Ovary (tissue), 9 donors: ENCODE data around the gene MRLN. TPM values are rescaled to one million over a fixed set of nuclear protein-coding genes. Genes with fewer than 3 reads are reported as not detected.

Experiments
- DNase-seq, 5 donors: peaks; one replicate each; pipeline ENCODE4 v3.0.0-alpha.2; 2019 to 2020
- H3K27ac ChIP-seq, 2 donors: fragments of 200-600 bp; one replicate each; pipeline versions ENCODE4 v1.5.1 to v1.8.0; 2019 to 2022
- H3K27me3 ChIP-seq: fragments of 200-600 bp; one replicate; pipeline ENCODE4 v1.8.0; 2022
- H3K36me3 ChIP-seq: fragments of 200-600 bp; sonication (generic); one replicate; pipeline ENCODE4 v1.5.1; 2019
- H3K4me1 ChIP-seq: one replicate; pipeline ENCODE4 v1.8.1; 2013; ENCODE audit warnings: mild to moderate bottlenecking, moderate library complexity; ENCODE audit not compliant: insufficient read depth
- H3K4me3 ChIP-seq: fragments of 200-600 bp; sonication (generic); one replicate; pipeline ENCODE4 v1.5.1; 2017
- H3K9me3 ChIP-seq, 2 donors: fragments of 200-600 bp in 1 of 2; sonication (generic) in 1 of 2; one replicate each; pipeline versions ENCODE4 v1.5.1 to v1.8.1; 2013 to 2019; ENCODE audit warnings: mild to moderate bottlenecking in 1 of 2, moderate library complexity in 1 of 2
- EP300 ChIP-seq: sonication (generic); formaldehyde crosslinking; IDR thresholded peaks from one replicate; pipeline ENCODE4 v1.6.1; 2017; ENCODE audit warnings: antibody characterized with exemption
- POLR2A ChIP-seq: fragments of 450-650 bp; IDR thresholded peaks from one replicate; pipeline ENCODE4 v1.6.1; 2017; ENCODE audit warnings: antibody characterized with exemption, mild to moderate bottlenecking, moderate library complexity
- WGBS, 3 donors: extraction: QIAGEN DNeasy Blood & Tissue Kit in 1 of 3; methylation state at CpG; one replicate each; pipeline versions ENCODE4 v1.1.5 to v1.1.7; 2013 to 2017; 5-methylcytosine and 5-hydroxymethylcytosine counted together
- intact Hi-C, 4 donors: fragments of 100-400 bp; cut with DNase I; formaldehyde crosslinking; loops; one replicate each; pipeline versions ENCODE4 v1.11.0 to v1.15.1; 2022 to 2023
- polyA plus RNA-seq, 2 donors: library from polyadenylated mRNA; stranded (reverse); fragments of 200-250 nt in 1 of 2; fragments of 350-450 nt in 1 of 2; fragmentation: Illumina TruSeq in 1 of 2; extraction: RNeasy Lipid Tissue Mini Kit (QIAGEN cat#74804) in 1 of 2; gene quantifications; one replicate each; pipeline ENCODE4 v1.2.3, GENCODE V29; 2013 to 2014
- total RNA-seq, 7 donors: library from RNA; depleted of rRNA in 2 of 7; stranded (reverse); fragments of >200 nt in 2 of 7; fragmentation: NEBNext Ultra II Directional in 3 of 7; extraction: Animal tissue kit (Norgen Biotek cat#: 25700) in 3 of 7; gene quantifications; one replicate each; pipeline versions ENCODE4 v1.1.0 to v1.2.4, GENCODE V29; 2016 to 2023
- TF ChIP-seq, protein P1 (sequence below), 3 donors: fragments of 450-650 bp in 2 of 3; fragments of 200-600 bp in 1 of 3; IDR thresholded peaks; one replicate each; pipeline versions ENCODE4 v1.5.1 to v1.8.0; 2016 to 2022; ENCODE audit warnings: antibody characterized with exemption in 3 of 3, mild to moderate bottlenecking in 1 of 3
- donor health status: DM: no; HTN: no; CAD: no; lungs with moderate emphysema.
- donor health status: DM: no; HTN: no; CAD: no.
- donor health status: Bipolar disorder and iron deficiency.
- donor health status: DM: yes; HTN: yes; CAD: no.
- donor health status: DM: no; HTN: no; CAD: no.
- donor health status: DM: yes; HTN: yes; CAD: no.

MRLN gene
- total and polyA plus RNA-seq, 9 donors = 0.80 TPM; not detected in 8

DNA sequence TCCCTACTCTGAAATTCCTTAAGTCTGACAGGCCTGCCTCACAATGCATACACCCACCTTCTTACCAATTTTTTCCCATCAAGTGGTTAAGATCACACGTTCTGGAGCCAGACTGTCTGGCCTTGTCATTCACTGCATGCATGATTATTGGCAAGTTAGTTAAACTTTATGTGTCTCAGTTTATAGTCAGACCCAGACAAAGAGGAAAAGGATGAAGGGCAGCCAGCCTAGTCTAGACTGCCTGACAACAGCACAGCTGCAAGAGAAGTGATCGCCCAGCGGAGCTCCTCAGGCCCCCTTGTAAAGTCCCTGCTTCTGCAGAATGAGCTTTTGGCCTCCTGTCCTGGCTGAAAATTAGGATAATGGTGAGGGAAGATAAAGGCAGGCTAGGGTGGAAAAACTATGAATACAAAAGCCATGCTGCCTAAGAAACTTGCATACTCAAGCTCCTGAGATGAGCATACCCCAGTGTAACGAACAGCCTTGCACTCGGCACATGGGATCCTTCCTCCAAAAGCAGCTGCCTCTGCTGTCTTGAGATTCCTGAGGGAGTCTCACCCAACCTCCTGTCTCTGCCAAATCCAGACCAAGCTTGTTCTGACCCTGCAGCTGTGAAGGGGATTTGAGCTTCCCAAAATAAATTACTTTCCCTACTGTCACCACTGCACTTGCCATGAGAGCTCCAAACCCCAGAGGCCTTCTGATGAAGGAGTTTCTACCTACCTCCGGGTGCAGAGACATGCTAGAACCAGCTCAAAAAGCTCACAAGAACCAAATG is 26.7 kb upstream of the MRLN start:
- intact Hi-C loops = no loop called here

GRCh38 chr10:59774451-59774850 is 21.2 kb upstream of the MRLN start:
- no peak for TF ChIP-seq POLR2A
- no peak for TF ChIP-seq EP300
- TF ChIP-seq, protein P1, sequence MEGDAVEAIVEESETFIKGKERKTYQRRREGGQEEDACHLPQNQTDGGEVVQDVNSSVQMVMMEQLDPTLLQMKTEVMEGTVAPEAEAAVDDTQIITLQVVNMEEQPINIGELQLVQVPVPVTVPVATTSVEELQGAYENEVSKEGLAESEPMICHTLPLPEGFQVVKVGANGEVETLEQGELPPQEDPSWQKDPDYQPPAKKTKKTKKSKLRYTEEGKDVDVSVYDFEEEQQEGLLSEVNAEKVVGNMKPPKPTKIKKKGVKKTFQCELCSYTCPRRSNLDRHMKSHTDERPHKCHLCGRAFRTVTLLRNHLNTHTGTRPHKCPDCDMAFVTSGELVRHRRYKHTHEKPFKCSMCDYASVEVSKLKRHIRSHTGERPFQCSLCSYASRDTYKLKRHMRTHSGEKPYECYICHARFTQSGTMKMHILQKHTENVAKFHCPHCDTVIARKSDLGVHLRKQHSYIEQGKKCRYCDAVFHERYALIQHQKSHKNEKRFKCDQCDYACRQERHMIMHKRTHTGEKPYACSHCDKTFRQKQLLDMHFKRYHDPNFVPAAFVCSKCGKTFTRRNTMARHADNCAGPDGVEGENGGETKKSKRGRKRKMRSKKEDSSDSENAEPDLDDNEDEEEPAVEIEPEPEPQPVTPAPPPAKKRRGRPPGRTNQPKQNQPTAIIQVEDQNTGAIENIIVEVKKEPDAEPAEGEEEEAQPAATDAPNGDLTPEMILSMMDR (IDR thresholded peaks at IDR 0.05) = no peak
- Histone ChIP-seq H3K4me3 (no peak overlapping the region), H3K9me3 (no peaks in the 10 kb centered on the region), H3K36me3 (no peaks in the 10 kb centered on the region), H3K27ac (no peak overlapping the region), H3K4me1 (no peaks in the 10 kb centered on the region), H3K27me3 (no peaks in the 10 kb centered on the region)
- 94 to 97% (median 97%) methylated on average over 6 of the region's 6 CpGs for WGBS, 3 donors
- DNase-seq = no peak
- intact Hi-C loops = no loop called here

More for the DNA sequence above, 26.7 kb upstream of the MRLN start:
- H3K9me3 ChIP-seq = no peaks in the 10 kb centered on the region
- WGBS, 3 donors = 38 to 43% (median 43%) methylated on average over 6 of the region's 6 CpGs
- TF ChIP-seq, protein P1 (IDR thresholded peaks at IDR 0.05) = no peak
- TF ChIP-seq EP300 (no peak), POLR2A (no peak)
- H3K36me3 ChIP-seq = no peaks in the 10 kb centered on the region
- H3K27me3 ChIP-seq = no peaks in the 10 kb centered on the region
- no peak for DNase-seq
- peaks cover 4% of the 10 kb centered on the region for H3K4me1 ChIP-seq
- H3K27ac ChIP-seq = no peak overlapping the region
- H3K4me3 ChIP-seq = no peak overlapping the region

- H3K27ac ChIP-seq = no peak overlapping the region
- no peak overlapping the region for H3K4me3 ChIP-seq
- TF ChIP-seq EP300 (no peak), POLR2A (no peak)
- TF ChIP-seq, protein P1 (IDR thresholded peaks at IDR 0.05) = no peak
- H3K27me3 ChIP-seq = no peaks in the 10 kb centered on the region
- intact Hi-C loops = no loop called here
- H3K36me3 ChIP-seq = no peaks in the 10 kb centered on the region
- no peak for DNase-seq
- WGBS, 3 donors = 92 to 98% (median 97%) methylated on average over 2 of the region's 2 CpGs
- H3K4me1 ChIP-seq = no peaks in the 10 kb centered on the region
- no peaks in the 10 kb centered on the region for H3K9me3 ChIP-seq
These were observed 19.8 kb upstream of the MRLN start for GRCh38 chr10:59773088-59773487.

DNA sequence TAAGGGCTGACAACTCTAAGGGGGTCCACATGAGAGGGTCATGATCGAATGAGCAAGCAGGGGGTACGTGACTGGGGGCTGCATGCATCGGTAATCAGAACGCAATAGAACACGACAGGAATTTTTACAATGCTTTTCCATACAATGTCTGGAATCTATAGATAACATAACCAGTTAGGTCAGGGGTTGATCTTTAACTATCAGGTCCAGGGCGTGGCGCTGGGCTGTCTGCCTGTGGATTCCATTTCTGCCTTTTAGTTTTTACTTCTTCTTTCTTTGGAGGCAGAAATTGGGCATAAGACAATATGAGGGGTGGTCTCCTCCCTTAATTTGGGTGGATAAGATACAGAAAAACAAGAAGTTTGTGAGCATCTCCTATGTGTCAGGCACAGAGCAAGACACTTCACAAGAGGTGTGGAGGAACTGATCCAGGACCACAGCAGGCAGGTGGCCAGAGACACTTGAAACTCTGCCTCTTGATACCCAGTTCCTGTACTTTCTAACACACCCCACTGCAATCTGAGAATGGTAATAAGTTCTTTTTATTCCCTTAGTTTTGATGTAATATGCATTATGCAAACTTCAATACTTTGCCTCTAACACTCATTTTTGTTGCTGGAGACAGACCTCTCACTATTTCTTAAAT is 18.0 kb upstream of the MRLN start:
- Histone ChIP-seq H3K27ac (no peak overlapping the region), H3K36me3 (no peaks in the 10 kb centered on the region)
- intact Hi-C loops = no loop called here

More for the DNA sequence above, 18.0 kb upstream of the MRLN start:
- no peak overlapping the region for H3K4me3 ChIP-seq
- no peaks in the 10 kb centered on the region for H3K27me3 ChIP-seq
- no peak for DNase-seq
- WGBS, 3 donors = 95 to 98% (median 97%) methylated on average over 7 of the region's 7 CpGs
- TF ChIP-seq EP300 (no peak), POLR2A (no peak)
- TF ChIP-seq, protein P1 (IDR thresholded peaks at IDR 0.05) = no peak
- H3K9me3 ChIP-seq = no peaks in the 10 kb centered on the region
- H3K4me1 ChIP-seq = no peaks in the 10 kb centered on the region
